Activated CD4-positive, CD25-positive, alpha-beta regulatory T cell treated with anti-CD3 and anti-CD28 coated beads, Interleukin-2, amount 50 U/mL, for 24 hours (primary cell): ENCODE measurements around the gene ERVK3-1.
"Not testable (repeated sequence)": the region's sequence is repeated elsewhere in the genome, so short reads cannot be mapped to it uniquely, and the experiment has no call there.

Experiments used
- ATAC-seq, 2 donors: fragments of 150-1000 bp; cut with Tn5 transposase; one replicate each; pipeline ENCODE4 v1.10.0; 2021; ENCODE audit warnings: mild to moderate bottlenecking in 1 of 2, moderate library complexity in 1 of 2

The ERVK3-1 gene

DNA sequence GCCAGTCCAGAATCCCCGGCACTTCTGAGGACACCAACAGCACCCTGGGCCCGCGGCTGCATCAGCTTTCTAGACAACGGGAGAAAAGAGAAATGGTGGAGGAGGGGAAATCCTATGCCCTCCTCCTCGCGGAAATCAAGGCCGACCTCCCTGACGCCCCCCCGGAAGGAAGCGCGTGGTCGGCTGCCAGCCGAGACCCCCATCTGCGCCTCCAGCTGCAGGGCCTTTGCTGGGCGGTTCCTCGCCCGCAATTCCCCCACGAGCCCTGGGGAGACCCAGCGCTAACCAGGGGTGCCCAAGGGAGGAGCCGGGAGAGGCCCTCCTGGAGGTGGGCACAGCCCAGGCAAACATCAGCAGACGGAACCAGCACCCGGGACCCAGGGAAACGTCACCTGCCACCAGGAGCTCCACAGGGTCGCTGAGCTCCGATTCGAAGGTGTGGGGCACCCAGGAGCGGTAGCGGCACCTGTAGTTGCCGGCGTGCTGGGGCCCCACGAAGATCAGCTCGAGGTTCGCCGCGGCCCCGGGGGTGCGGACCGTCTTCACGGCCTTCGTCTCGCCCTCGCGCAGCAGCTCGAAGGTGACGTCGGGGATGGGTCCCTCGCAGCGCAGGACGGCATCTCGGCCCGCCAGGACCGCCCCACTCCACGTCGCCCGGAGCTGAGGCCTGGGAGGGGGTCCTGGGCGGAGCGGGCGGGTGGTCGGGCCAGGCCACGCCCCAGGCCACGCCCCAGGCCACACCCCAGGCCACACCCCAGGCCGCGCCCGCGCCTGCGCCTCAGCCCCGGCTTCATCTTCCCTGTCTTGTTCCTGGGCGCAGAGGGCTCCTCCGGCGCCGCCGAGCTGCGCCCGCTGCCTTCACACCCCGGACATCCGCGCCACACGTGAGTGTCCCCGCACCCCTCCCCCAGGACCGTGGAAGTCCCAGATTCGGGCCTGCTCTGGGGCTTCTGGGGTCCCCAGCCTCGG is 42.1 kb downstream of the ERVK3-1 start:
- ATAC-seq = peak; percentile 89 to 94

DNA sequence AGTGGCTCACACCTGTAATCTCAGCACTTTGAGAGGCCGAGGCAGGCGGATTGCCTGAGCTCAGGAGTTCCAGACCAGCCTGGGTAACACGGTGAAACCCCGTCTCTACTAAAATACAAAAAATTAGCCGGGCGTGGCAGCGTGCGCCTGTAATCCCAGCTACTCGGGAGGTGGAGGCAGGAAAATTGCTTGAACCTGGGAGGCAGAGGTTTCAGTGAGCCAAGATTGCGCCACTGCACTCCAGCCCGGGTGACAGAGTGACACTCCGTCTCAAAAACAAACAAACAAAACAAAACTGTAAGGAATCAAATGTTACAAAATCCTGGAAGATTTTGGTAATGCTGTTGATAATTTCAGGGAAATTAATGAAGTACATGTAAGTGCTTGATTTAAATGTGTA is 42.9 kb downstream of the ERVK3-1 start:
- not testable (repeated sequence) for ATAC-seq

GRCh38 chr19:58349590-58349989 is 44.4 kb downstream of the ERVK3-1 start:
- no peak for ATAC-seq

DNA sequence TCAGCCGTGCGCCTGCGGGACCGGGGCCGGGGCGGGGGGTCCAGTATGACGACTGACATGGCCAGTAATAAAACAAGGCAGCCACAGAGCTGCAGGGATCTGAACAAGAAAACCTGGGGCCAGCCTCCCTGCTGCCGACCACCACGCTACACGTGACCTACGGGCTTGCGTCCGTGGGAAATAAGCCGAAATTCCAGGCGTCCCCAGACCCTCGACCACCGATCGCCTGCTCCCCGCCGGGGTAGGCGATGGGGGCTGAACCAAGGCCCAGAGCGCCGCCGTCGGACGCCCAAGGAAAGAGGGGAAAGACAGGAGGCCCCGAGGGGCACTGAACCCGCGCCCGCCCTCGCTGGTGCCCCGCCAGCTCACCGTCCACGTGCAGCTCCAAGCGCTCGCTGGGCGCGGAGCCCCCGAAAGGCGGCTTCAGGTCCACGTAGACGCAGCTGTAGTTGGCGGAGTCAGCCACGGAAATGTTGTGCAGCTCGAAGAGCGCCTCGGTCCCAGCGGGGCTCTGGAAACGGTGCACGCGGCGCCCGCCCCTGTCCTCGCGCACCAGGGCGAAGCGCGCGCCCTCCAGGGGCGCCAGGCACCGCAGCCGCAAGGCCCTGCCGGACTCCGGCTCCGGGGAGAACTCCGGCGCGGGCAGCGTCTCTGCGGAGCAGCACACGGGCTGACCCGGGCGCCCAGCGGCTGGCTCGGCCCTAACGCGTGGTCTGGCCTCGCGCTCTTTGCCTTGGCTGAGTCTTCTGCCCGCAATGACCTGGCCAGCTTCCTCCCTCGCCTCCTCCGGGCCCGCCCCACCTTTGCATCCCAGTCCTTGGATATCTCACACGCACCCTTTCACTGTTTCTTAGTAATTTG is 45.1 kb downstream of the ERVK3-1 start:
- no peak for ATAC-seq

DNA sequence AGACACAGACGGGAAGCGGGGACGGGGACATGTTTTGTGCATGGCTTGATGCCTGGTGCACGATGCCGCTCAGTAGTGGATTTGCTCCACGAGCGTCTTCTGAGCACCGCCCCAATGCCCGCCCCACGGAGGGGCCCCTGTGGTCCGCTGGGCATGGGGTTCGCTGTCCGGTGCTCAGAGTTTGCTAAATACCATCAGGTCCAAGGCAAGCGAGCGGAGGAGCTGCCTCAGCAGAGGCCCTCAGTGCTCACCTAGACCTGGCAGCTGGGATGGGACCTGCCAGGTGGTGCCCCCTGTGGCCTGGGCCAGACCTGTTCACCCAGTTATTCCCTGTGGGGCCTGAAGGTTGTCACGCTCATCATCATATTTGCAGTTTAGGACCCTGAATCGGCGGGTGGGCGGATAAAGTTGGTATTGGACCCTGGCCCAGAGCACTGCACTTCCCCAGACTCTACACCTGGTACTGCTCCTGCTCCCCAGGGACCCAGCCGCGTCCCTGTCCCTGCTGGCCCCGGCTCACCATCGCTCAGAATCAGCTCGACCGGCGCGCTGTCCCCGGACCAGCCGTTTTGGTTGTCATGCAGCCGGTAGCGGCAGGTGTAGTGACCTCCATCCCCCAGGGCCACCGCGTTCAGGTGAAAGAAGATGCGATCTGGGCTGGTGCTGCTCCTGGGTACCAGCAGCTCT is 45.8 kb downstream of the ERVK3-1 start:
- no peak for ATAC-seq

DNA sequence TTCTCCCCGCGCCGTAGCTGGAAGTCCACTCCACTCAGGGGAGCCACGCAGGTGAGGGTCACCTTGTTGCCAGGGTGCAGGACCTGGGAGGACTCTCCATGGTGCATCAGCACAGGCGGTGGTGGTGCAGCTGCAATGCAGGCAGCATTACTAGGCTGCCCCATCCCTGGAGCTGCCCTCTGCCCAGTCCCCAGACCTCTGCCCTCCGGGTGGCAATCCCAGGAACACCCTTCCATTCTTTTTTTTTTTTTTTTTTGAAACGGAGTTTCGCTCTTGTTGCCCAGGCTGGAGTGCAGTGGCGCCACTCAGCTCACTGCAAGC is 46.3 kb downstream of the ERVK3-1 start:
- no peak for ATAC-seq

GRCh38 chr19:58351990-58352755 is 47.0 kb downstream of the ERVK3-1 start:
- ATAC-seq = no peak

GRCh38 chr19:58352760-58353671 is 47.8 kb downstream of the ERVK3-1 start, which contains the start of gene A1BG:
A1BG (minus strand) TSS chr19:58353492; CDS start chr19:58353437, 55 bp downstream.
- no peak for ATAC-seq

DNA sequence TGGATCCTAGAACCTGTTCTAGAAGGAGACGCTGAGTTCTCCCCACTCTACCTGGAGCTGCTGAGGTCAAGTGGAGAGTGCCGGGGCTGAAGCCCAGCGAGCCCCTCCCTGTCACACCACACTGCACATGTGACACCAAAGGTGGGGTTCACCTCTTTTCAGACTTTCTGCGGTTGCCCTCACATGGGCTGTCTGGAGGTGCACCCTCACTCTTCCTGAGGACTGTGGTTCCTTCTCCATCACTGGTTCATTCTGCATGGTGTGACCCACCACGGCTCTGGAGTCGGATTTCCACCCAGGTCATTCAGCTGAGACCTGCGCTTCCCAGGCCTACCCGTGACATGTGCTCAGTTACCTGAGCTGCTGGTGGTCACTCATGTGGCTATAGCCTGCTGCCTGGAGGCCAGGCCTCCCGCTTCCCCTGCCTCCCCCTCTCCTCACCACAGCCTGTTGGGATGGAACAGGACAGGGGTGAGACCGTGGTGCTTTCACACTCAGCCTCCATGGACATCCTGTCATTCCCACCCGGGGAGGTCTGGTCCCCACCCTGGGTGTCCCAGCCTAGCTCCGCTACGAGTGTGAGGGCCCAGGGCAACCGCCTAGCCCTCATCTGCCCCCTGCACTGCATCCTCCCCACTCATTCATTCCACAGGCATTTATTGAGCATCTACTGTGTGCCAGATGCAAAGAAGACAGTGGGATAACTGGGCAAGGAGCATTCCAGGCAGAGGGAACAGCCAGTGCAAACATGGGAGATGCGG is 48.7 kb downstream of the ERVK3-1 start:
- no peak for ATAC-seq

GRCh38 chr19:58354478-58355030 is 49.4 kb downstream of the ERVK3-1 start:
- no peak for ATAC-seq

- ATAC-seq = no peak
Observed at GRCh38 chr19:58355215-58355796, 50.1 kb downstream of the ERVK3-1 start.

GRCh38 chr19:58355908-58356765 is 51.0 kb downstream of the ERVK3-1 start:
- peak; percentile 53 to 60 for ATAC-seq

- ATAC-seq = peak in 1 of 2 donors; percentile 2
Observed at GRCh38 chr19:58356766-58357480, 51.7 kb downstream of the ERVK3-1 start.

GRCh38 chr19:58357481-58358145 is 52.4 kb downstream of the ERVK3-1 start:
- ATAC-seq = no peak

DNA sequence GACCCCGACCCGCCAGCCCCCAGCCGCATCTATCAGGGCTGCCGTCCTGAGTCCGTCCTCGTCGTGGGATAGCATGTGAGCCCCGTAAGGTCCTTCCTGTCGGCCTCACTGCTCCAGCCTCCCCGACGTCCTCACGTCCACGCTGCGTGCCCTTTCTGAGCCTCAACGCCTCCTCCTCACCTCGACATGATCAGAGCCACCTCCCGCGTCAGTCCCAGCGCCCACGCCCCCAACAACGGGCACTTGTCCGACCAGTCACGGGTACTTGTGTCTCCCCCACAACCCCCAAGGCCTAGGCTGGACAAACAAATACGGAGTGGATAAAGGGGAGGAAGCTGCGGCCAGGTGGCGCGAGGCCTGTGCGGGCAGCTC is 56.7 kb downstream of the ERVK3-1 start:
- peak; percentile 6 to 7 for ATAC-seq

GRCh38 chr19:58362272-58362994 is 57.3 kb downstream of the ERVK3-1 start, which contains the start of gene ZNF497:
ZNF497 (minus strand) TSS chr19:58362751; CDS start chr19:58357635, 5,116 bp downstream.
- ATAC-seq = peak; percentile 94 to 95
